ENCODE data around the gene NHSL2. TPM values are rescaled to one million over a fixed set of nuclear protein-coding genes. Genes with fewer than 3 reads are reported as not detected.
A peak's percentile ranks its signal among the peaks of the same experiment; 100 is the strongest.

The NHSL2 gene
- total RNA-seq, 1 experiment from 2014 or later: 0.36 TPM

DNA sequence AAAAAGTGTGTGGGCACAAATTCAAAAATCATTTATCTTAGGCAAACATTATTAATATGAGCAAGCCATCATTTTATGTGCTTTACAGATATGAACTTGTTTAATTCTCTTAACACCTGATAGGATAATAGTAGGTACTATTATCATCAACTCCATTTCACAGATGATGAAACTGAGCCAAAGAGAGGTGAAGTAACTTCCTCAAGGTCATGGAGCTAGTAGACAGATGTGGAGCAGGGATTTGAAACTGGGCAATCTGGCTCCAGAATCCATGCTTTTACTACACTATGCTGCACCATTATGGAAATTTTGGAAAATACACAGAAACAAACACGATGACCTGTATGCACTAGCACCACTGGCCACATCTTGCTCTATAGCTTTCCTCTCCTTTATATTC lies 269.9 kb downstream of the NHSL2 start:
- intact Hi-C loops (cut with micrococcal nuclease; ENCODE audit: unreplicated experiment): no loop called here
- no peak for ATAC-seq
- TF ChIP-seq SIN3A (IDR thresholded peaks at IDR 0.05; ENCODE audit: borderline replicate concordance, insufficient read depth, low read depth, low read length): no peak
- TF ChIP-seq TCF7L2 (IDR thresholded peaks at IDR 0.05; ENCODE audit: low read depth, low read length): no peak
- TF ChIP-seq, protein P1, sequence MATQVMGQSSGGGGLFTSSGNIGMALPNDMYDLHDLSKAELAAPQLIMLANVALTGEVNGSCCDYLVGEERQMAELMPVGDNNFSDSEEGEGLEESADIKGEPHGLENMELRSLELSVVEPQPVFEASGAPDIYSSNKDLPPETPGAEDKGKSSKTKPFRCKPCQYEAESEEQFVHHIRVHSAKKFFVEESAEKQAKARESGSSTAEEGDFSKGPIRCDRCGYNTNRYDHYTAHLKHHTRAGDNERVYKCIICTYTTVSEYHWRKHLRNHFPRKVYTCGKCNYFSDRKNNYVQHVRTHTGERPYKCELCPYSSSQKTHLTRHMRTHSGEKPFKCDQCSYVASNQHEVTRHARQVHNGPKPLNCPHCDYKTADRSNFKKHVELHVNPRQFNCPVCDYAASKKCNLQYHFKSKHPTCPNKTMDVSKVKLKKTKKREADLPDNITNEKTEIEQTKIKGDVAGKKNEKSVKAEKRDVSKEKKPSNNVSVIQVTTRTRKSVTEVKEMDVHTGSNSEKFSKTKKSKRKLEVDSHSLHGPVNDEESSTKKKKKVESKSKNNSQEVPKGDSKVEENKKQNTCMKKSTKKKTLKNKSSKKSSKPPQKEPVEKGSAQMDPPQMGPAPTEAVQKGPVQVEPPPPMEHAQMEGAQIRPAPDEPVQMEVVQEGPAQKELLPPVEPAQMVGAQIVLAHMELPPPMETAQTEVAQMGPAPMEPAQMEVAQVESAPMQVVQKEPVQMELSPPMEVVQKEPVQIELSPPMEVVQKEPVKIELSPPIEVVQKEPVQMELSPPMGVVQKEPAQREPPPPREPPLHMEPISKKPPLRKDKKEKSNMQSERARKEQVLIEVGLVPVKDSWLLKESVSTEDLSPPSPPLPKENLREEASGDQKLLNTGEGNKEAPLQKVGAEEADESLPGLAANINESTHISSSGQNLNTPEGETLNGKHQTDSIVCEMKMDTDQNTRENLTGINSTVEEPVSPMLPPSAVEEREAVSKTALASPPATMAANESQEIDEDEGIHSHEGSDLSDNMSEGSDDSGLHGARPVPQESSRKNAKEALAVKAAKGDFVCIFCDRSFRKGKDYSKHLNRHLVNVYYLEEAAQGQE (IDR thresholded peaks at IDR 0.05; ENCODE audit: insufficient read depth in 1 of 2, low read depth in 2 of 2, low read length in 1 of 2): no peak
- TF ChIP-seq CTCF (IDR thresholded peaks at IDR 0.05): no peak
- POLR2A ChIA-PET: interaction anchor here (0.6 kb wide), 1 partner anchor 1699 kb away, joined by 3 read pairs; no protein-coding TSS in a partner anchor
- no TSS peak for BruUV-seq (replicated peaks)
- no peaks in the 10 kb centered on the region for H3K27me3 ChIP-seq (ENCODE audit: control insufficient read depth, insufficient read depth, low read length)
- peaks cover 8% of the 10 kb centered on the region; the same call in 1 of the 2 replicates for H3K4me1 ChIP-seq (ENCODE audit: control insufficient read depth, insufficient read depth, low read length)
- in situ Hi-C loops (cut with HindIII; ENCODE audit: low pct_unique_long_range_greater_than_20kb, low sequenced_read_pairs): no loop called here
- peak overlapping the region; percentile 94 for H3K27ac ChIP-seq (ENCODE audit: low read length)
- H3K36me3 ChIP-seq (ENCODE audit: control insufficient read depth, insufficient read depth, low read length): no peaks in the 10 kb centered on the region
- H3K9me3 ChIP-seq (ENCODE audit: control insufficient read depth, insufficient read depth, low read depth, low read length): no peaks in the 10 kb centered on the region
- DNase-seq (ENCODE audit: low read depth, low spot score): no peak
- peak overlapping the region; percentile 95 to 99 for H3K4me3 ChIP-seq (ENCODE audit: low read depth in 2 of 2, low read length in 2 of 2)
- CTCF ChIA-PET: no interaction called here

DNA sequence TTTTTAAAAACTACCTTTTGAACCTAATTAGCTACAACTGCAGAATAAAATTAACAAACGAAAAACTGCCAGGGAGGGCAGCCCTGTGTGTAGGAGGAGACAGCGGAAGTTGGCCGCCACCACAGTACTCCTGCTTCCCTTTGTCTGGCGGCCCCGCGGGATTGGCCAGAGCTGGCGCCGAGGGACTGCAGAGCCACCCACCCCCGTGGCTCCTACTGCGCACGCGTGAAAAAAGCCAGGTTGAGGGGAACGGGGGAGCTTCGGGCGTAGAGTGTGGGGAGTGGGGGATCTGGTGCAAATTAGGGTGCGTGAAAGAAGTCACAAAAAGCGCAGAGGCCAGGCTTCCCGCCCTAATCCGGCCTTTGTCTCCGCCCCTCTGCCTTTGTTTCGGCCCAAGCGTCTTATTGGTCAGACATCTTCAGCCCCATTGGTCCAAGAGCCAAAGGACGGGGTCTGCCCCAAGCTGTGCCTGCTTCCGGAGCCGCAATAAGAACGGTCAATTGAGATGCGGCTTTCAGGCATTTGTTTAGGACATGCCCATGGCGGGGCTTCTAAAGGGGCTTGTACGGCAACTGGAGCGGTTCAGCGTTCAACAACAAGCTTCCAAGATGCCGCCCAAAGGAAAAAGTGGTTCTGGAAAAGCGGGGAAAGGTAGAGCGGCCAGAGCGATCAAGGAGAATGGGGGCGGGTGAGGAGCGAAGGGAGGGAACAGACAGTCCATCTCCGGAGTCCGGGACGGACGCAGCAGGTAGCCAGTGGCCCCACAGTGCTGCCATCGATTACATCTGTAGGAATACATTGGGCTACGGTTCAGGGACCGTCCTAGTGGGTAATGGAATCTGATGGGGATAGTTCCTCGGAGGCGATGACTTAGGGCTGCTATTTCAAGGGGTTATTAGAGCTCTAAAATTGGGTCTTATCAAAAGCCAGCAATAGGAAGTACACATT lies 270.8 kb downstream of the NHSL2 start, which contains the start of gene PIN4:
PIN4 (plus strand) TSS at position 580 of the 948 bp plus-strand sequence; CDS start at position 609, 29 bp downstream.
- Histone ChIP-seq H3K4me1 (ENCODE audit: control insufficient read depth, insufficient read depth, low read length) (peaks cover 8% of the 10 kb centered on the region; the same call in 1 of the 2 replicates), H3K27ac (ENCODE audit: low read length) (peak within 1 kb of the TSS; percentile 94), H3K27me3 (ENCODE audit: control insufficient read depth, insufficient read depth, low read length) (no peaks in the 10 kb centered on the region), H3K36me3 (ENCODE audit: control insufficient read depth, insufficient read depth, low read length) (no peaks in the 10 kb centered on the region), H3K4me3 (ENCODE audit: low read depth in 2 of 2, low read length in 2 of 2) (peak within 1 kb of the TSS; percentile 95 to 99), H3K9me3 (ENCODE audit: control insufficient read depth, insufficient read depth, low read depth, low read length) (no peaks in the 10 kb centered on the region)
- ATAC-seq (peak; percentile 99), DNase-seq (ENCODE audit: low read depth, low spot score) (peak; percentile 87)
- ChIA-PET CTCF (interaction anchor here (0.5 kb wide), 1 partner anchor 124 kb away, joined by 4 read pairs; the partner anchor contains the start of gene CITED1), POLR2A (interaction anchor here (0.6 kb wide), 2 partner anchors 50 to 1698 kb away, joined by 3 read pairs; no protein-coding TSS in a partner anchor)
- TF ChIP-seq POLR2AphosphoS5 (IDR thresholded peaks at IDR 0.05; ENCODE audit: low read depth, low read length) (peak; percentile 23; the same call in 1 of the 2 replicates), SIN3A (IDR thresholded peaks at IDR 0.05; ENCODE audit: borderline replicate concordance, insufficient read depth, low read depth, low read length) (no peak), TCF7L2 (IDR thresholded peaks at IDR 0.05; ENCODE audit: low read depth, low read length) (peak; percentile 88)
- intact Hi-C loops (cut with micrococcal nuclease; ENCODE audit: unreplicated experiment): no loop called here
- no TSS peak for BruUV-seq (replicated peaks)
- in situ Hi-C loops (cut with HindIII; ENCODE audit: low pct_unique_long_range_greater_than_20kb, low sequenced_read_pairs): no loop called here

All from Panc1 (cell line).